GM18508 (cell line): ENCODE data around the gene ADA.
"Not testable (repeated sequence)": the region's sequence is repeated elsewhere in the genome, so short reads cannot be mapped to it uniquely, and the experiment has no call there.

Experiments
- ATAC-seq: cut with Tn5 transposase; IDR thresholded peaks from one replicate; pipeline ENCODE4 v1.9.1; 2021; ENCODE audit warnings: moderate number of reproducible peaks; ENCODE audit not compliant: insufficient read depth, unreplicated experiment

Gene ADA

GRCh38 chr20:44606725-44607441, 44.6 kb downstream of the ADA start:
- ATAC-seq: no peak

- ATAC-seq: no peak
Measured at GRCh38 chr20:44603327-44603726, 48.2 kb downstream of the ADA start.

GRCh38 chr20:44601801-44602204, 49.7 kb downstream of the ADA start:
- no peak for ATAC-seq

- ATAC-seq: no peak
Measured at GRCh38 chr20:44601236-44601671, 50.2 kb downstream of the ADA start.

- no peak for ATAC-seq
Measured at GRCh38 chr20:44600758-44601201, 50.7 kb downstream of the ADA start.

- no peak for ATAC-seq
Measured at GRCh38 chr20:44600301-44600700, 51.2 kb downstream of the ADA start.

- ATAC-seq: no peak
Measured at GRCh38 chr20:44599715-44600114, 51.8 kb downstream of the ADA start.

- no peak for ATAC-seq
Measured at GRCh38 chr20:44598423-44599305, 52.8 kb downstream of the ADA start.

- no peak for ATAC-seq
Measured at GRCh38 chr20:44597930-44598329, 53.6 kb downstream of the ADA start.

GRCh38 chr20:44597516-44597915, 54.0 kb downstream of the ADA start:
- ATAC-seq: no peak

GRCh38 chr20:44596876-44597275, 54.6 kb downstream of the ADA start:
- no peak for ATAC-seq

GRCh38 chr20:44596010-44596409, 55.5 kb downstream of the ADA start:
- ATAC-seq: no peak

GRCh38 chr20:44594730-44595129, 56.8 kb downstream of the ADA start:
- ATAC-seq: no peak

GRCh38 chr20:44593751-44594150, 57.7 kb downstream of the ADA start:
- ATAC-seq: no peak

- ATAC-seq: no peak
Measured at GRCh38 chr20:44592366-44592765, 59.1 kb downstream of the ADA start.

GRCh38 chr20:44590980-44591778, 60.3 kb downstream of the ADA start:
- ATAC-seq: no peak

- no peak for ATAC-seq
Measured at GRCh38 chr20:44589537-44589936, 62.0 kb downstream of the ADA start.

- not testable (repeated sequence) for ATAC-seq
Measured at GRCh38 chr20:44588321-44588720, 63.2 kb downstream of the ADA start.

- ATAC-seq: no peak
Measured at GRCh38 chr20:44587035-44587980, 64.2 kb downstream of the ADA start.
